GM19351 (cell line): ENCODE results near the gene SRP68.
"Not testable (repeated sequence)": the region's sequence is repeated elsewhere in the genome, so short reads cannot be mapped to it uniquely, and the experiment has no call there.

Experiments used
- ATAC-seq: cut with Tn5 transposase; IDR thresholded peaks from one replicate; pipeline ENCODE4 v1.9.1; 2021; ENCODE audit warnings: mild to moderate bottlenecking, moderate library complexity; ENCODE audit not compliant: unreplicated experiment

SRP68 gene

GRCh38 chr17:76078370-76078769, 6.1 kb upstream of the SRP68 start:
- ATAC-seq = not testable (repeated sequence)

- no peak for ATAC-seq
These were observed 5.3 kb upstream of the SRP68 start for GRCh38 chr17:76077584-76078110.

GRCh38 chr17:76076765-76077583, 4.7 kb upstream of the SRP68 start:
- no peak for ATAC-seq

- no peak for ATAC-seq
These were observed 3.9 kb upstream of the SRP68 start for GRCh38 chr17:76076146-76076764.

DNA sequence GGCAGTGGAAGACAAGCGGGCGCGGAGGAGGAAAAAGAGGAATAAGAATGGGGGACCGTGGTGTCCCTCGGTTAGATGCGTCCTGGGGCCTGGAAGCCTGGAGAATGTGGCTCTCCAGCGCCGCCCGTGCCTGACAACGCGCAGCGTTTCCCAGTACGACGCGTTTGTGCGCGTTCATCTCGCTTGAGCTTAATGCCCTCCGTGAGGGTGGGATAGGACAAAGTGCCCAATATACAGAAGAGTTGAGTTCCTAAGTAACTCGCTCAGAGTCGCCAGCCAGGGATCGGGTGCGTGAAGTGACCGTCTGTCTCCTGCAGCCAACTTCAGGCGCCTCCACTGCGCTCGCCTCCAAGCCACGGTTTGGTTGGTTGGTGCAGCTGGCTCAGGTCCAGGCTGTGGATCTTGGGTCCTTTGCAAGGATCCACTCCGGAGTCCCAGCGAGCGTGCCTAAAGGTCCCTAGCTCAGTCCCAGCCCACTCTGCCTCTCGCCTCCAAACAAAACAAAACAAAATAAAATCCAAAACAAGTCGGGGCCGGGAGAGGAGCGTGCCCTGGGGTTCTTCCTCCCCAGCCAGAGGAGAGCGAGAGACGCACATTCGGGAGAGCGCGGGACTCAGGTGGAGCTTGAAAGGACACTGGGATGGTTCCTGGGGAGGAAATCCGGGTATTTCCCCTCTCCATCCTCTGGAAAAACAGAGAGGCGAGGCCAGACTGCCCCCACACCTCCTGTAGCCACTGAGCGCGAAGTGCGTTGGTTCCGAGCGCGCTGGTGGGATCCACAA, 3.2 kb upstream of the SRP68 start:
- ATAC-seq = no peak

DNA sequence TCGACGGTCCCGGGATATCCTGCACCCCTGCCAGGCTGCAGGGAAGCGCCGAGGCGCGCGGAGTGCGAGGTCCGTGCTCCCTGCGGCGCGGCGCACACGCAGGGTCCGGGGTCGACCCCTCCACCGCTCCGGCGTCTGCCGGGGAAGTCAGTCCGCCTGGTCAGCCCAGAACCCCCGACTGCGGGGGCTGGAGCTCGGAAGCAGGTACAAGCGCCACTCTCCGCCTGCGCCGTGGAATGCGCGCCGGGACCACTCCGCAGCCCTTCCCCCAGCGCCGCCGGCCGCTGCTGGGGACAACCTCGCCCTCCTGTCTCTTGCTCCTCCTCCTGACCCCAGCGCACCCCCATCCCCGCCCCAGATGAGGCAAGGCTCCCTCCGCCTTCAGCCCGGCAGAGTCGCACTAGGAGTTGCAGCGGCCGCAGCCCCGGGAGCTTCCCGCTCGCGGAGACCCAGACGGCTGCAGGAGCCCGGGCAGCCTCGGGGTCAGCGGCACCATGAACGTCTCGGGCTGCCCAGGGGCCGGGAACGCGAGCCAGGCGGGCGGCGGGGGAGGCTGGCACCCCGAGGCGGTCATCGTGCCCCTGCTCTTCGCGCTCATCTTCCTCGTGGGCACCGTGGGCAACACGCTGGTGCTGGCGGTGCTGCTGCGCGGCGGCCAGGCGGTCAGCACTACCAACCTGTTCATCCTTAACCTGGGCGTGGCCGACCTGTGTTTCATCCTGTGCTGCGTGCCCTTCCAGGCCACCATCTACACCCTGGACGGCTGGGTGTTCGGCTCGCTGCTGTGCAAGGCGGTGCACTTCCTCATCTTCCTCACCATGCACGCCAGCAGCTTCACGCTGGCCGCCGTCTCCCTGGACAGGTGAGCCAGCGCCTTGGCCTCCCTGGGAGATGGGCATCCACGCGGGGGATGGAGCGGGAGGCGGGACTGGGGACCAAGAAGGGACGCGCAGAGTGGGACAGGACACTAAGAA, 2.4 kb upstream of the SRP68 start, which contains the start of gene GALR2:
Gene GALR2, plus strand, starts transcription at position 392 of the 974 bp plus-strand sequence. Its CDS starts 103 bp downstream, at position 495.
- no peak for ATAC-seq

GRCh38 chr17:76071531-76072147, 678 bp downstream of the SRP68 start:
- ATAC-seq = no peak

DNA sequence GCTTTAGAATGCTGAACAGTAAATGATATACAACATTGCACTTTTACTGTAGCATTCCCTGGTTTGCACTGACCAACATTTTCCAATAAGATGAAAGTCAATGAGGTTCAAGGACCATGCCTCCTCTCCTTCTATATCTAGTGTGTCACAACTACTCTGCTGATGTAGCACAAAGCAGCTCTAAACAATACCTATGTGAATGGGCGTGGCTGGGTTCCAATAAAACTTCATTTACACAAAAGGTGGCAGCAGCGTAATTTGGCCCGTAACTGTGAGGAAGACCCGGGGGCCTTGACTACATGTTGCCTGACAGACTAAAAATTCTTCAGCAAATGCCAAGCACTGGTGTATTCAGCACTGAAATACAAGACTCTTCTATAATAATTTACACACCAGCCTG, 6.5 kb downstream of the SRP68 start:
- no peak for ATAC-seq

DNA sequence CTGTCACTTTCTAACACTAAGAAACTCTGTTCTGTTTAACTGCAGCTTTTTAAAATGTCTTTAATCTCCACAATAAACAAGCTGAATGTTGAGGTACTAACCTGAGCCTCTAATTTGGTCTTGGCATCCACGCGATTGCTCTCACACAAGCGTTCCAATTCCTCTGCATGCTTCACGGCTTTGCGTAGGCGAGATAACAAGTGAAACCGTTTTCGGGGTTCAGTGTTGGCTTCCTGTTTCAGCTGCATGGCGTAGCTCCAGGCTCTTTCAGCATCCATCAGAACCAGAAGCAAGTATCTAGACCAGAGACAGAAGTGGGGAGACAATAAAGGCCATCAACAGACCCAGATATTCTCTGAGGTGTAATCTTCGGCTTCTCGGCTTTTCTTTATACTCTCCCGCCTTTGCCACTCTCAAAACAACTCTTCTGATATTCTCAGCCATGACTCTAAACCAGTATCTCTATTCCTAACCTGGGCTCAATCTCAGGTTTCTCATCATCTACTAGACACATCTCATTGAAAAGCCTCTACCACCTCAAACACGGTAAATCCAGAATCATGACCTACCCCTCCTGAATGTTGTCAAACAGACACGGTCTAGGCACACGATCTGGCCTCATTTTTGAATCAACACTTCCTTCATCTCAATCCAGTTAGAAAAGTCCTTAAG, 8.3 kb downstream of the SRP68 start:
- no peak for ATAC-seq

GRCh38 chr17:76058264-76058663, 14.1 kb downstream of the SRP68 start:
- ATAC-seq = not testable (repeated sequence)

DNA sequence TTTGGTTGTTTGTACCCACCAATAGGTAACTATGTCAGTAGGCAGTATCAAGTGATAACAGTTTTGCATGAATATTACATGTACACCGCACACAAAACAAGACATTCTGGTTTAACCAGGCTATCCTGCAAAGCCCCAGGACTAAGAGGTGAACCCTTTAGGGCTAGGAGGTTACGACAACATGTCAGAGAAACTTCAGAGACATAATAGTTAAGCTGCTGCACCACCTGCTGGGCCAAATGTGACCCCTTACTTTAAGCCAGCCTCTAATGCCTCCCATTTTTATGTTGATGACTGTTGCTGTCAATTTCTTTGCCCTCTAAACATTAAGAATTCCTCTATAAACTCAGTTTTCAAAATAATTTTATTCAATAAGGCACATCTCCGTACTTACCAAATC, 15.4 kb downstream of the SRP68 start:
- ATAC-seq = no peak

DNA sequence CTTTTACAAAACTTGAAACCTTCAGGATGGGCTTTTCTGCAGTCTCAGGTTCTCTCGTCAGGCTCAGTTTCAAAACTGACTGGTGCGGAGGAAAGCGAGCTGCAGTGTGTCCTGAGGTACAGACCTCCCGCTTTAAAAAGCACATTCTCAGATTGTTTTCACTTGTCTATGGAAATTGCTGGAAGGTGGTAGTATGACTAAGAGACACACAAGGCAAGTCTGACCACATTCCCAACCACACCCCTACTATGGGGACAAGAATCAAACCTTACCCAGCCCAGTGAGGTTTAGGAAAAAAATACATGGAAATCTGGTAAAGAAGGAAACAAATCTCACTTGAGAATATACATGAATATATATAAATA, 18.2 kb downstream of the SRP68 start:
- no peak for ATAC-seq

DNA sequence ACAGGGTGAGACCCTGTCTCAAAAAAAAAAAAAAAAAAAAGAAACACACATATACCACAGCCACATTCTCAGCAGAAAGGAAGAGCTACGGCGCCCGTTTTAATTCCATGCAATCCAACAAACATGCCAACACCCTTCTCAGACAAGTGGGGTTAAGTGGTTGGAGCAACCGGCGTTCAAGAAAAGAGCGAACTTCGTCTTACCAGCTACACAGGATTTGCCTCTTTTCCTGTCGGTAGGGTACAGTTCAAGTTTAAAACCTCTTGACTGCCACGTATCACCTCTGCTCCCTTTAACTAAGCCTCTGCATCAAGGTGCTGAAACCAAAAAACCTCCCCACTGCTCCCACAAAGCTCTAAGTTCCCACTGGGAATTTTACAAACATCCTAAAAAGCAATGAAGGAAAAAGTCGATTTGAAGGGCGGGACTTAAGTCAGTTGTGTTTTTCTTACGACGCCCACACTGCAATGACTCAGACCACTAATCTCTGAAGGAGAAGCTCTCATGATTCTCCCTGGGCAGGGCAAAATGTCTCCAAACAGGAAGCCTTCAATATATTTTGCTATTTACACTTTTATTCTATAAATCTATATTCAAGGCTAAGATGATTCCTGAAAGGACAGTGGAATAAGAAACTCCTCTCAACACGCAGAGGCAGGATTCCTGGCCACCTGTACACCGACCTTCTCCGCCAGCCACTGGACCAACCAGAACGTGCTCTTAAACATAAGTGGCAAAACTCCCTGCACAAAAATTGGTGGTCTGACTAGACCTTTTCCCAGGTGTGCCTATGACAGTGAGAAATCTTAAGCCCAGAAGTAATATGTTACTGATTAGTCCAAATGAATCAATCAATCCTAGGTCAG, 18.8 kb downstream of the SRP68 start:
- ATAC-seq = no peak

GRCh38 chr17:76051561-76051960, 20.8 kb downstream of the SRP68 start:
- ATAC-seq = no peak

- no peak for ATAC-seq
These were observed 21.5 kb downstream of the SRP68 start for GRCh38 chr17:76050538-76051467.

- no peak for ATAC-seq
These were observed 22.3 kb downstream of the SRP68 start for GRCh38 chr17:76049836-76050537.

- ATAC-seq = no peak
These were observed 23.1 kb downstream of the SRP68 start for GRCh38 chr17:76049239-76049638.
